ENCODE data around the gene DMRT1.
A peak's percentile ranks its signal among the peaks of the same experiment; 100 is the strongest.
"Not testable (repeated sequence)": the region's sequence is repeated elsewhere in the genome, so short reads cannot be mapped to it uniquely, and the experiment has no call there.

DMRT1 gene

GRCh38 chr9:859251-859650, 17.8 kb downstream of the DMRT1 start:
- DNase-seq (ENCODE audit: low read depth in 2 of 2, low spot score in 1 of 2) = no peak

GRCh38 chr9:860706-861105, 19.2 kb downstream of the DMRT1 start:
- no peak for DNase-seq (ENCODE audit: low read depth in 2 of 2, low spot score in 1 of 2)

- DNase-seq (ENCODE audit: low read depth in 2 of 2, low spot score in 1 of 2) = not testable (repeated sequence)
Measured at GRCh38 chr9:861525-861924, 20.0 kb downstream of the DMRT1 start.

GRCh38 chr9:875119-875962, 33.8 kb downstream of the DMRT1 start:
- no peak for DNase-seq (ENCODE audit: low read depth in 2 of 2, low spot score in 1 of 2)

- DNase-seq (ENCODE audit: low read depth in 2 of 2, low spot score in 1 of 2) = no peak
Measured at GRCh38 chr9:876425-876824, 34.9 kb downstream of the DMRT1 start.

- DNase-seq (ENCODE audit: low read depth in 2 of 2, low spot score in 1 of 2) = no peak
Measured at GRCh38 chr9:878239-878638, 36.7 kb downstream of the DMRT1 start.

GRCh38 chr9:880725-881124, 39.2 kb downstream of the DMRT1 start:
- DNase-seq (ENCODE audit: low read depth in 2 of 2, low spot score in 1 of 2) = no peak

GRCh38 chr9:882416-882924, 41.0 kb downstream of the DMRT1 start:
- no peak for DNase-seq (ENCODE audit: low read depth in 2 of 2, low spot score in 1 of 2)

GRCh38 chr9:883011-883410, 41.5 kb downstream of the DMRT1 start:
- DNase-seq (ENCODE audit: low read depth in 2 of 2, low spot score in 1 of 2) = no peak

- no peak for DNase-seq (ENCODE audit: low read depth in 2 of 2, low spot score in 1 of 2)
Measured at GRCh38 chr9:886886-887285, 45.4 kb downstream of the DMRT1 start.

- no peak for DNase-seq (ENCODE audit: low read depth in 2 of 2, low spot score in 1 of 2)
Measured at GRCh38 chr9:892123-892522, 50.6 kb downstream of the DMRT1 start.

GRCh38 chr9:893115-893514, 51.6 kb downstream of the DMRT1 start:
- no peak for DNase-seq (ENCODE audit: low read depth in 2 of 2, low spot score in 1 of 2)

GRCh38 chr9:893843-894420, 52.4 kb downstream of the DMRT1 start:
- peak; percentile 1 to 12 for DNase-seq (ENCODE audit: low read depth in 2 of 2, low spot score in 1 of 2)

GRCh38 chr9:899440-900184, 58.1 kb downstream of the DMRT1 start:
- DNase-seq (ENCODE audit: low read depth in 2 of 2, low spot score in 1 of 2) = no peak

- no peak for DNase-seq (ENCODE audit: low read depth in 2 of 2, low spot score in 1 of 2)
Measured at GRCh38 chr9:903886-904285, 62.4 kb downstream of the DMRT1 start.

- DNase-seq (ENCODE audit: low read depth in 2 of 2, low spot score in 1 of 2) = no peak
Measured at GRCh38 chr9:905906-906305, 64.4 kb downstream of the DMRT1 start.

- no peak for DNase-seq (ENCODE audit: low read depth in 2 of 2, low spot score in 1 of 2)
Measured at GRCh38 chr9:908536-909205, 67.2 kb downstream of the DMRT1 start.

GRCh38 chr9:911005-911404, 69.5 kb downstream of the DMRT1 start:
- DNase-seq (ENCODE audit: low read depth in 2 of 2, low spot score in 1 of 2) = no peak

GRCh38 chr9:912776-913175, 71.3 kb downstream of the DMRT1 start:
- no peak for DNase-seq (ENCODE audit: low read depth in 2 of 2, low spot score in 1 of 2)

GRCh38 chr9:913526-913925, 72.0 kb downstream of the DMRT1 start:
- DNase-seq (ENCODE audit: low read depth in 2 of 2, low spot score in 1 of 2) = not testable (repeated sequence)

GRCh38 chr9:917730-918129, 76.2 kb downstream of the DMRT1 start:
- no peak for DNase-seq (ENCODE audit: low read depth in 2 of 2, low spot score in 1 of 2)

All from stimulated activated CD8-positive, alpha-beta memory T cell treated with anti-CD3 and anti-CD28 coated beads, Interleukin-4, amount 100 ng/mL, for 4 hours (primary cell).